HG02610 (cell line): ENCODE data around the gene PLA2G15.

ENCODE experiments used
- ATAC-seq: cut with Tn5 transposase; IDR thresholded peaks from one replicate; pipeline ENCODE4 v1.9.1; 2021; ENCODE audit warnings: mild to moderate bottlenecking, moderate library complexity; ENCODE audit not compliant: unreplicated experiment

PLA2G15 gene

GRCh38 chr16:68251832-68252231, 6.7 kb downstream of the PLA2G15 start:
- no peak for ATAC-seq

GRCh38 chr16:68252383-68252782, 7.2 kb downstream of the PLA2G15 start:
- no peak for ATAC-seq

GRCh38 chr16:68253721-68254120, 8.5 kb downstream of the PLA2G15 start:
- ATAC-seq, result no peak

- ATAC-seq, result no peak
Measured at GRCh38 chr16:68255712-68256111, 10.5 kb downstream of the PLA2G15 start.

- ATAC-seq, result no peak
Measured at GRCh38 chr16:68257251-68257905, 12.2 kb downstream of the PLA2G15 start.

GRCh38 chr16:68257906-68258800, 13.0 kb downstream of the PLA2G15 start:
- no peak for ATAC-seq

- ATAC-seq, result no peak
Measured at GRCh38 chr16:68259007-68259825, 14.0 kb downstream of the PLA2G15 start.

GRCh38 chr16:68263559-68264127, 18.5 kb downstream of the PLA2G15 start:
- ATAC-seq, result peak; percentile 2

- peak; percentile 70 for ATAC-seq
Measured at GRCh38 chr16:68264128-68265077, 19.2 kb downstream of the PLA2G15 start, which contains the start of gene SLC7A6. Gene SLC7A6, plus strand, starts transcription at chr16:68264526. Its CDS starts 10,201 bp downstream, at chr16:68274727.

- no peak for ATAC-seq
Measured at GRCh38 chr16:68265078-68265920, 20.1 kb downstream of the PLA2G15 start.

- ATAC-seq, result no peak
Measured at GRCh38 chr16:68267612-68268405, 22.6 kb downstream of the PLA2G15 start.

- no peak for ATAC-seq
Measured at GRCh38 chr16:68269793-68270192, 24.6 kb downstream of the PLA2G15 start.

GRCh38 chr16:68270353-68270752, 25.2 kb downstream of the PLA2G15 start:
- no peak for ATAC-seq

- ATAC-seq, result no peak
Measured at GRCh38 chr16:68272507-68273209, 27.5 kb downstream of the PLA2G15 start.

- no peak for ATAC-seq
Measured at GRCh38 chr16:68273459-68273858, 28.3 kb downstream of the PLA2G15 start.

GRCh38 chr16:68273896-68274295, 28.7 kb downstream of the PLA2G15 start:
- ATAC-seq, result no peak

GRCh38 chr16:68274441-68274840, 29.3 kb downstream of the PLA2G15 start:
- ATAC-seq, result no peak
